GM19468 (cell line): ENCODE data around the gene ASPG.

Experiments
- ATAC-seq: cut with Tn5 transposase; IDR thresholded peaks from one replicate; pipeline ENCODE4 v1.9.1; 2021; ENCODE audit warnings: mild to moderate bottlenecking, moderate library complexity, moderate number of reproducible peaks; ENCODE audit not compliant: unreplicated experiment; ENCODE audit errors: extremely low read depth

Gene ASPG

DNA sequence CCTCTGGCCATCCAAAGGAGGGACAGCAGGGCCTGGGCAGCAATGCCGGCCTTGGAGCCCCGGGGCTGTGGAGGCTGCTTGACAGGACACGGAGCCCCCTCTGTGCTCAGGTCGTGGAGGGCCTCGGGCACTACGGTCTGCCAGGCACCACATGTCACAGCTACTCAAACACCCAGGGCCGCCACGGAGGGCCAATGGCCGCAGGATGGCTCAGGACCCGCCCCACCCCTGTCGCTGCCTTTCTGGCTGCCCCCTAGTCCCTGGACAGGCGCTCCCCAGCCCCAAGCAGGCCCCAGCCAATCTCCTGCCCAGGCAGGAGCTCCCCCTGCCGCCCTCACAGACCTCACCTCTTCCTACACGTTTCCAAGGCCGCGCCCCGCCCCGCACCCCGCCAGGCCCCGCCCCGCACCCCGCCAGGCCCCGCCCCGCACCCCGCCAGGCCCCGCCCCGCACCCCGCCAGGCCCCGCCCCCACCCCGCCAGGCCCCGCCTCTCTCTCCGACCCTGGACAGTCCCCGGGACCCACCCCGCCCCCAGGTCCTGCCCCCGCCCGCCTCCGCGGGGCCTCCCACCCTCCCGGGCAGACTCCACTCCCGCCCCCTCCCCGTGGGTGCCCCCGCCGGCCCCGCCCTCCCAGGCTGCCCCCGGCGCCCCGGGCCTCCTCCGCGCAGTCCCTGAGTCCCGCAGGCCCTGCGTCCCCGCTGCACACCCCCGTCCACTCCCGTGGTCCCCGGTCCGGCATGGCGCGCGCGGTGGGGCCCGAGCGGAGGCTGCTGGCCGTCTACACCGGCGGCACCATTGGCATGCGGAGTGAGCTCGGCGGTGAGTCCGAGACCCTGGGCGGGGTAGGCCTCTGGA, at the start of gene ASPG:
ASPG (plus strand) TSS at position 669 of the 857 bp plus-strand sequence; CDS start at position 740, 71 bp downstream.
- ATAC-seq: no peak

- no peak for ATAC-seq
These were observed 49.3 kb upstream of the ASPG start for GRCh38 chr14:104036212-104036611.

DNA sequence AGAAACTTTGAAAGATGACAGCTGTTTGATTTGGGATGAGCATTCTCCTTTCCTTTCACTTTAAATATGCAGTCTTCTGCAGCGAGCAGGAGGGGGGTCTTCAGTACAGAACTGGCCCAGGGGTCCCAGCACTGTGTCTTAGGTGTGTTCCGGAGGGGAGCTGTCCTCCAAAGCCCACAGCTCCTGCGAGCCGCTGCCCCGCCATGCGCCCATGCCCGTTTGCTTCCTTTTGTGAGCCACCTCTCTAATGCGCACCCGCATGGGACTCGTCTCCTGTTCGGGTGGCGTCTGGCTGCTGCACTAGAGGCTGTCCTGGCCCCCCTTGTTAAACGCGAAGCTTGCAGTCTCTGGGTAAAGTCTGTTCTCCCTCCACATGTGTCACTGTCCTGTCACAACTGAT, 48.4 kb upstream of the ASPG start:
- no peak for ATAC-seq

DNA sequence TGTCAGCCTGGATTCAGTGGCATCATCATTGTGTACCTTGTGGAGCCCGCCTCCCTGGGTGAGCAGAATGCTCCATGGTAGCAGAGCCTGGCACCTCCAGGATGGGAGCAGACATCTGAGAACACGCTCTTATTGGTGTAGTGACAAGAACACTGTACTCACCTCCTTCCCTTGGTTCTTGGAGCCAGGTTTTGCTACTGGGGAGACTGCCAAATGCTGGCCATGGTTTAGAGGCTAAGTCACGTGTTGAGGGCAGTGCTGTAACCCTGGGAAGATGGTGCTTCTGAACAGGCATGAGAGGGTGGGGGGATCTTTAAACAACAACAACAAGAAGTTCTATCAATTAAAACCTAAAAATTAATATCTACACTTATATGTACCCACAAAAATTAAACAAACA, 47.6 kb upstream of the ASPG start:
- ATAC-seq: no peak

- no peak for ATAC-seq
These were observed 46.3 kb upstream of the ASPG start for GRCh38 chr14:104039214-104039613.

DNA sequence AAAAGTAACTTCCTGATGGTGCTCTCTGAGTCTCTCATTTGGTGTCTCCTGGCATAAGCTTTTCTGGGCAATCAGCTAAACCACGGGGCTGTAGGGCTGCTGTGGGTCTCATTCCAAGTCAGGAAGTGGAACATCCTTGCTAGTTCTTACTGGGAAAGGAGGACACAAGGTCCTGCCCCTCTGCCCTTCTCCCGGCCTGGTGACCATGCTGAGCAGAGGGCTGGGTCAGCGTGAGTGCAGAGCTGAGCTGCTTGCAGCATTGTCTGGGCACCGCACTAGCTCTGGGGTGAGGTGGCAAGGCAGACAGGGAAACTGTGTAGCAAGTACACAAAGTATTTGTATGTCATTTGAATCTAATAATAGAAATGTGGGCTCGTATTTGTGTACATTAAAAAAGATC, 45.0 kb upstream of the ASPG start:
- no peak for ATAC-seq

DNA sequence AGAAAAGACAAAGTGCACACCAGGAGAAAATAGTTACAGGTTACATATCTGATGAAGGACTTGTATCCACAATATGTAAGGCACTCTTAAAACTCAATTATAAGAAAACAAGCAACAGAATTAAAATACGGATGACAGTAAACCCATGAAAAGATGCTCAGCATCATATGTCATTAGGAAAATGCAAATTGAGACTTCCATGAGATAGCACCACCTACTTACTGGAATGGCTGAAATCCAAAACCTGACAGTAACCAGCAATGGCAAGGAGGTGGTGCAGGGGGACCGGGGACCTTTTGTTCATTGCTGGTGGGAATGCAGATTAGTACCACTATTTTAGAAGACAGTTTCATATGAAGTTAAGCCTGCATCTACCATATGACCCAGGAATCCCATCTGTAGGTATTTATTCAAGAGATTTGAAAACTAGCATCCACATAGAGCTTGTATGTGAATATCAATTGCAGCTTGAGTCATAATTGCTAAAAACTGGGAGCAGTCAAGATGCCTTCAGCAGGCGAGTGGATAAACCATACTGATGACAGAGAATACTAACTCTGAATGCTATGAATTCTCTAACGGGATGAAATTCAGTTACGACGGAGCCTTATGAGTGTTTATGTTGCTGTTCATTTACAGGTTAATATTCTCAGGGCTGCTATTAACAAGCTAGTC, 43.9 kb upstream of the ASPG start:
- no peak for ATAC-seq

DNA sequence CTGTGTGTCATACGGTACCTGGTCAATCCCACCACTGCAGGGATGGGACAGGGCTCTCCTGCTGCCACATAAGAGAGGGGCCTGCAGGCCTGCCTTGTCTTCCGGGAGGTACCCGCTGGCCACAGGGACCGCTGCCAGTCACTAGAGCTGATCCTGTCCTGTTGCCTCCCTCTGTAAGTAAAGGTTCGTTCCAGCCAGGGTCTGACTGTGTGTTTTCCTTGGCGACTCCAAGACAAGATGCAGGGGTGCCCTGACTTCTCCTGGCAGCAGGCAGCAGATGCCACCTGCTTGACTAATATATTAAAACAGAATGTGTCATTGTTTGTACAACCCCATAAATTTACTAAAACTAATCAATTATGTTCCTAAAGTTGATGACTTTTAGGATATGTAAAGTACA, 41.5 kb upstream of the ASPG start:
- no peak for ATAC-seq

- ATAC-seq: no peak
These were observed 37.7 kb upstream of the ASPG start for GRCh38 chr14:104047761-104048160.

DNA sequence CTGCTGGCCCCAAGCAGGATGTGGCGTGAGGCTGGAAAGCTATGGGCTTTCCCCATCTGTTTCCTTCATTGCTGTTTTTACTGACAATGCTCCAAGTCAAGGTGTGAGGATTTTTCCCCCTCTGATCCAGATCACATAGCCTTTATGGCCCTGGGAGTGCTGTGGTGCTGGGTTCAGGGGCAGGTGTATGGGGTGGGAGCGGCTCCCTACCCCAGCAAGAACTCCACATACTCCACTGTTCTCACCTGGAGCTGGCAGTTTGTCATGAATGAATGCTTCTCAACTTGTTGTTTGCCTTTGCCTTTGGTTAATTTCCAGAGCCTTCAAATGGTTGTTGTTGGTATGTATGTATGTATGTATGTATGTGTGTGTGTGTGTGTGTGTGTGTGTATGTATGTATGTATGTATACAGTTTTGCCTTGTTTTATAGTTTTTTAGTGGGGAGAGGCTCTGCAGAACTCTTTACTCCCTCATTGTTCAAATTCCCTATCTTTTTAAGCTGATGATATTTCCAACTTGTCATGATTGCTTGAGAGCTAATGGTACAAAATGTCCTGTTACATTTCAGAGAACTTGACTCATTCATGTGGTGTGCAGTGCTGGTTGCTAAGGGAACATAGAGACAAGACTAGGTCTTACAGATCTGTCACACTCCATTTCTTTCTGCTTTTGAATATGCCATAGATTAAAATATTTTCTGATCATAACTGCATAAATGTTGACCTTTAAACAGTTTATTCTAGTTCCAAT, 36.6 kb upstream of the ASPG start:
- ATAC-seq: no peak

DNA sequence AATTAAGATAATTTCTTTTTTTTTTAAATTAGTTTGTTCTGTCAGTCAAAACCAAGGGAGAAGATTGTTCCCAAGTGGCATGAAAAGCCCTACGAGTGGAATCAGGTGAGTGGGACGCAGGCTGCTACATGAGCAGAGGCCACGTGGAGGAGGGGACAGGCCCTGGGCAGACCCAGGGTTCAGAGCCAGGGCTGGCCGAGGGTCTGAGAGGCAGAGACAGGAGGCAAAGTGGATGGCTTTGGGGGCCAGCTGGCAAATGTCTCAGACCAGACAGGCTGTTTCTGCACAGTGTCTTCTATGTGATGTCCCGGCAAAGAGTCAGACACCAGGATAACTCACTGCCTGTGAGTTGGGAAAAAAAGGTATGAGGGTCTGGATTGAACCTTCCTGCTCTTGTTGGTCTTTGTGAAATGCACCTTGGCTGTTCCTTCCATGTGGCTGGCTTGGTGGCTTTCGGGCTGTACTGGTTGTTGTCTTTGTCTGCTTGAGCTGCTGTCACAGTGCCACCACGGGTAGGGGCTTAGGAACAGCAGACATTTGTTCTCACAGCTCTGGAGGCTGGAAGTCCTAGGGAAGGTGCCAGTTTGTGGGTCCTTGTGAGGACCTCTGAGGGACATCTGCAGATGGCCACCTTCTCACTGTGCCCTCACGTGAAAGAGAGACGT, 35.8 kb upstream of the ASPG start:
- ATAC-seq: no peak

- no peak for ATAC-seq
These were observed 34.2 kb upstream of the ASPG start for GRCh38 chr14:104051092-104051813.

DNA sequence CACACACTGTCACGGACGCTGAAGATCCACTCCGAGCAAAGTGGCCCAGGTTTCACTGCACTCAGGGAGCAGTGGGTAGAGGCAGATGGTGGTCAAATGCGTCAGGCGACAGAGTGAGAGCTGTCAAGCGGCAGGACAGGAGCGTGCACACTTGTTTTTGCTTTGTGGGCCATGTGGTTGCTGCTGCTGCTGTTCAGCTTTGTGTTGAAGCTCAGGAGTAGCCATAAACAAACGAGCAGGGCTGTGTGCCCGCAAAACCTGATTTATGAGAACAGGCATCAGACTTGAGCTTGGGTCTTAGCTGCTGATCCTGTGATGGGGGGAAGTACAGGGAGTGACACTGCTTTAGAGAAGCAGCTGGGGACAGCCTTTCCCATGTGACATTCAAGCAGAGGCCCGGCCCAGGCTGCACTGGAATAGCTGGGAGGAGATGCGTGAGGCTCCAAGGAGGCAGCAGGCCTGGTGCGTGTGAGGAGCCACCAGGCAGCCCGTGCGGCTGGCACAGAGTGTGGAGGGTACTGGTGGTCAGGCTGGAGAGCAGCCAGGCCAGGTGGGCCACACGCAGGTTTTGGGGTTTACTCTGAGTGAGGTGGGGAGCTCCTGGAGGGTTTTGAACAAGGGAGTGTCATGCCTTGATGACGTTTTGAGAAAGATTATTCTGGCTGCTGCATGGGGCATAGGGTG, 31.1 kb upstream of the ASPG start:
- ATAC-seq: no peak

GRCh38 chr14:104062281-104062680, 23.2 kb upstream of the ASPG start:
- ATAC-seq: no peak

GRCh38 chr14:104064003-104064402, 21.5 kb upstream of the ASPG start:
- ATAC-seq: no peak

- ATAC-seq: no peak
These were observed 19.2 kb upstream of the ASPG start for GRCh38 chr14:104066279-104066678.

DNA sequence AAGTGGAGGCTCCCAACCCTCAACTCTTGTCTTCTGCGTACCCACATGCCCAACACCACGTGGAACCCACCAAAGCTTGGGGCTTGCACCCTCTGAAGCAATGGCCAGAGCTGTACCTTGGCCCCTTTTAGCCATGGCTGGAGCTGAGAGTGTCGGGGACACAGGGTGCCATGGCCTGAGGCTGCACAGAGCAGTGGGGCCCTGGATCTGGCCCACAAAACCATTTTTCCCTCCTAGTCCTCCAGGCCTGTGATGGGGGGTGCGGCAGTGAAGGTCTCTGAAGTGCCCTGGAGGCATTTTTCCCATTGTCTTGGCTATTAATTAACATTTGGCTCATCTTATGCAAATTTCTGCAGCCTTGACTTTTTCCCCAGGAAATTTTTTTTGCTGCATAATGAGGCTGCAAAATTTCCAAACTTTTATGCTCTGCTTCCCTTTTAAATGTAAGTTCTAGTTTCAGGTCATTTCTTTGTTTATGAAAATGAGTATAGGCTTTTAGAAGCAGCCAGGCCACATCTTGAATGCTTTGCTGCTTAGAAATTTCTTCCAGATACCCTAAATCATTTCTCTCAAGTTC, 18.7 kb upstream of the ASPG start:
- ATAC-seq: no peak

GRCh38 chr14:104069541-104069940, 16.0 kb upstream of the ASPG start:
- no peak for ATAC-seq

- no peak for ATAC-seq
These were observed 12.9 kb upstream of the ASPG start for GRCh38 chr14:104072586-104072985.
